ENCODE measurements around the gene WIPF1.

The WIPF1 gene

GRCh38 chr2:174511580-174512260 lies 85.9 kb downstream of the WIPF1 start:
- H3K27me3 ChIP-seq (ENCODE audit: low read depth) = no peaks in the 10 kb centered on the region
- no peak overlapping the region for H3K4me3 ChIP-seq
- no peaks in the 10 kb centered on the region for H3K36me3 ChIP-seq (replicated peaks)
- DNase-seq (ENCODE audit: low spot score in 2 of 2) = no peak
- in situ Hi-C loops (cut with MboI; ENCODE audit: low sequenced_read_pairs) = no loop called here
- no peaks in the 10 kb centered on the region for H3K4me1 ChIP-seq
- H3K9me3 ChIP-seq = peaks cover 15% of the 10 kb centered on the region

- Histone ChIP-seq H3K4me3 (no peak overlapping the region), H3K27me3 (ENCODE audit: low read depth) (no peaks in the 10 kb centered on the region), H3K4me1 (no peaks in the 10 kb centered on the region), H3K36me3 (replicated peaks) (no peaks in the 10 kb centered on the region), H3K9me3 (peaks cover 15% of the 10 kb centered on the region)
- in situ Hi-C loops (cut with MboI; ENCODE audit: low sequenced_read_pairs) = no loop called here
- DNase-seq (ENCODE audit: low spot score in 2 of 2) = no peak
These were observed 86.9 kb downstream of the WIPF1 start for GRCh38 chr2:174510583-174511189.

Data from HAP-1 (cell line).